ENCODE results near the gene PPARA.

DNA sequence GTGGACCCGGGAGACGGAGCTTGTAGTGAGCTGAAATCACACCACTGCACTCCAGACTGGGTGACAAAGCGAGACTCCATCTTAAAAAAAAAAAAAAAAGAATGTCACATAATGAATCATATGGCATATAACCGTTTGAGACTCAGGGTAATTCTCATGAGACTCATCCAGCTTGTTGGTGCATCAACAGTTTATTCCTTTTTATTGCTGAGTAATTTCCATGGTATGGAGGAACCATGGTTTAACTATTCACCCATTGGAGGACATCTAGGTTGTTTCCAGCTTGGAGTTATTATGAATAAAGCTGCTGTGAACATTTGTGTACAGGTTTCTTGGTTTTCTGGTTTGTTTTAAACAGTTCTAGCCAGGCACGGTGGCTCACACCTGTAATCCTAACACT is 25.3 kb downstream of the PPARA start:
- no peak for TF ChIP-seq POLR2A (IDR thresholded peaks at IDR 0.05)
- TF ChIP-seq, protein P1, sequence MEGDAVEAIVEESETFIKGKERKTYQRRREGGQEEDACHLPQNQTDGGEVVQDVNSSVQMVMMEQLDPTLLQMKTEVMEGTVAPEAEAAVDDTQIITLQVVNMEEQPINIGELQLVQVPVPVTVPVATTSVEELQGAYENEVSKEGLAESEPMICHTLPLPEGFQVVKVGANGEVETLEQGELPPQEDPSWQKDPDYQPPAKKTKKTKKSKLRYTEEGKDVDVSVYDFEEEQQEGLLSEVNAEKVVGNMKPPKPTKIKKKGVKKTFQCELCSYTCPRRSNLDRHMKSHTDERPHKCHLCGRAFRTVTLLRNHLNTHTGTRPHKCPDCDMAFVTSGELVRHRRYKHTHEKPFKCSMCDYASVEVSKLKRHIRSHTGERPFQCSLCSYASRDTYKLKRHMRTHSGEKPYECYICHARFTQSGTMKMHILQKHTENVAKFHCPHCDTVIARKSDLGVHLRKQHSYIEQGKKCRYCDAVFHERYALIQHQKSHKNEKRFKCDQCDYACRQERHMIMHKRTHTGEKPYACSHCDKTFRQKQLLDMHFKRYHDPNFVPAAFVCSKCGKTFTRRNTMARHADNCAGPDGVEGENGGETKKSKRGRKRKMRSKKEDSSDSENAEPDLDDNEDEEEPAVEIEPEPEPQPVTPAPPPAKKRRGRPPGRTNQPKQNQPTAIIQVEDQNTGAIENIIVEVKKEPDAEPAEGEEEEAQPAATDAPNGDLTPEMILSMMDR (IDR thresholded peaks at IDR 0.05): no peak

All from upper lobe of left lung (tissue), 4 donors.